Measurements from ENCODE around the gene CCSER1. TPM values are rescaled to one million over a fixed set of nuclear protein-coding genes. Genes with fewer than 3 reads are reported as not detected.

The CCSER1 gene
- total RNA-seq = not detected

- TF ChIP-seq CTCF (IDR thresholded peaks at IDR 0.05) = no peak
- Mint-ChIP-seq H3K4me3 (peak within 1 kb of the TSS; percentile 68), H3K9me3 (no peaks in the 10 kb centered on the region), H3K27me3 (peaks cover 42% of the 10 kb centered on the region), H3K27ac (no peak within 1 kb of the TSS), H3K4me1 (ENCODE audit: low read depth) (peaks cover 12% of the 10 kb centered on the region), H3K36me3 (ENCODE audit: low read depth) (no peaks in the 10 kb centered on the region)
- CTCF ChIA-PET = no interaction called here
- ATAC-seq = peak; percentile 80
- DNase-seq = peak; percentile 33
- intact Hi-C loops (cut with micrococcal nuclease) = no loop called here
- POLR2A ChIA-PET = no interaction called here
These were observed at the start of gene CCSER1 for GRCh38 chr4:90127223-90127705. Gene CCSER1 (plus strand): TSS chr4:90127394.

DNA sequence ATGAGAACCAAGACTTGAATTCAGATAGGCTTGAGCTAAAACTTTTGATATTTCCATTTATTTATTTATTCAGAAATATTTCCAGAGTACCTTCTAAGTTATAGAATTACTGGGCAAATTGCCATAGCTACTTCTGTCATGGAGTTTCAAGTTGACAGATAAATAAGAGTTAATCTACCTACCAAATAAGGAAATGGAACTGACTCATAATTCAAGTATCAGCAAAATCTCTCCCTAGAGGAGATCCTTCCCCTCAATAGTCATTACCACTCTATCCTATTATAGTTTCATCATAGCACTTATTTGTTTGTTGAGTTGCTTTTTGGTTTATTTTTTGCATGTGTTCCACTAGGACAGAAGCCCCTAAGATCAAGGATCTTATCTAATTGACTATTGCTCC is 48.8 kb upstream of the CCSER1 start:
- H3K27ac Mint-ChIP-seq = no peak overlapping the region
- H3K9me3 Mint-ChIP-seq = no peaks in the 10 kb centered on the region
- H3K36me3 Mint-ChIP-seq (ENCODE audit: low read depth) = no peaks in the 10 kb centered on the region
- intact Hi-C loops (cut with micrococcal nuclease) = no loop called here
- TF ChIP-seq CTCF (IDR thresholded peaks at IDR 0.05) = no peak
- H3K27me3 Mint-ChIP-seq = peaks cover 5% of the 10 kb centered on the region
- DNase-seq = no peak
- ChIA-PET CTCF (no interaction called here), POLR2A (no interaction called here)
- no peak for ATAC-seq
- H3K4me1 Mint-ChIP-seq (ENCODE audit: low read depth) = no peaks in the 10 kb centered on the region
- H3K4me3 Mint-ChIP-seq = no peak overlapping the region

DNA sequence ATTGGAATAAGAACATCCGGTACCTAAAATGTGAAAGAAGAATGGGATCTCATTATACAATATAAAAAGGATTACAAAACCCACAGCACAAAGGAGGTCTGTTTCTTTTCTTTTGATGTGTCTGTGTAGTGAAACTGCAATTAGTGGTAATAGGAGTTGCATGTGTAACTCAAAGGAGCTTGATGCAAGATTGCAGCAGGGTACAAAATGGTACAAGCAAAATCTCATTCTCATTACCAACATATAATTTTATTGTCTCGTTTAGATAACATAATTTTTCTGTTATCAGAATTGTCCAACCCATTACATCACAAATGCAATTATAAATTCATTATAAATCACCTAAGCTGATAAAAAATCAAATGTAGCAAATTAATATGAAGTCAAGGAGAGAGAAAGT is 47.1 kb upstream of the CCSER1 start:
- intact Hi-C loops (cut with micrococcal nuclease) = no loop called here
- ATAC-seq (no peak), DNase-seq (no peak)
- no peak overlapping the region for H3K4me3 Mint-ChIP-seq
- no peak overlapping the region for H3K27ac Mint-ChIP-seq
- no peak for TF ChIP-seq CTCF (IDR thresholded peaks at IDR 0.05)
- POLR2A ChIA-PET = no interaction called here
- H3K4me1 Mint-ChIP-seq (ENCODE audit: low read depth) = no peaks in the 10 kb centered on the region
- CTCF ChIA-PET = no interaction called here
- peaks cover 1% of the 10 kb centered on the region for H3K27me3 Mint-ChIP-seq
- H3K9me3 Mint-ChIP-seq = no peaks in the 10 kb centered on the region
- H3K36me3 Mint-ChIP-seq (ENCODE audit: low read depth) = no peaks in the 10 kb centered on the region

DNA sequence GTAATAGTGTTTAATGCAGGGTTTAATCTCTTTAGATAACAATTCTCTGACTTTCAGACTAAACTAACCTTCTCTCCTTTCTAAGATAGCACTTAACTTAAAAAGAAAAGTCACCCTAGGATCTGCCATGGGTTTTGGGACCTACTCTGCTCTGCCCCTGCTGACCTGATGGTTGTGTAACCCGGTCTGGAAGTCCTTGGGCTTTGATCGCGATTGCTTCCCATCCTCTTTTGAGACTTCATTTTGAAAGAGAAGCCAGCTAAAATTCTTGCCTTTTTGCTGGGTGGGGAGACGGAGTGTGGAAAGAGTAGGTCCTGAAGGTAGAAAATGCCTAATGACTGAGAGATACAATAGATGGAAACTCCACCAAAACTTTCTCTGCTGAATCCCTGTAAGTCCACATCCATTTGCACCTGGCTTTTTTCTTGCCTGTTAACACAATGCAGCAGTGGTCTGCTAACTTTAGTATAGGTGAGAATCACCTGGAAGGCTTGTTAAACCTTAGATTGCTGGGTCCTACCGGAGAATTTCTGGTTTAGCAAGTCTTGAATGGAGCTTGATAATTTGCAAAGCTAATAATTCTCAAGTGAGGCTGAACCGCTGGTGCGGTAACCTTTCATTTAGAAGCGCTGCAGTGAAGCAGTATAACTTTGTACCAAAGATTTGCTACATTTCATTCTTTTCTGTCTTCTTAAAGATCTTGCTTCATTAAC is 45.6 kb upstream of the CCSER1 start:
- no peaks in the 10 kb centered on the region for H3K9me3 Mint-ChIP-seq
- ATAC-seq = no peak
- no peak overlapping the region for H3K27ac Mint-ChIP-seq
- TF ChIP-seq CTCF (IDR thresholded peaks at IDR 0.05) = no peak
- no peaks in the 10 kb centered on the region for H3K4me1 Mint-ChIP-seq (ENCODE audit: low read depth)
- intact Hi-C loops (cut with micrococcal nuclease) = no loop called here
- DNase-seq = no peak
- no peaks in the 10 kb centered on the region for H3K27me3 Mint-ChIP-seq
- H3K4me3 Mint-ChIP-seq = no peak overlapping the region
- CTCF ChIA-PET = no interaction called here
- POLR2A ChIA-PET = no interaction called here
- H3K36me3 Mint-ChIP-seq (ENCODE audit: low read depth) = no peaks in the 10 kb centered on the region

DNA sequence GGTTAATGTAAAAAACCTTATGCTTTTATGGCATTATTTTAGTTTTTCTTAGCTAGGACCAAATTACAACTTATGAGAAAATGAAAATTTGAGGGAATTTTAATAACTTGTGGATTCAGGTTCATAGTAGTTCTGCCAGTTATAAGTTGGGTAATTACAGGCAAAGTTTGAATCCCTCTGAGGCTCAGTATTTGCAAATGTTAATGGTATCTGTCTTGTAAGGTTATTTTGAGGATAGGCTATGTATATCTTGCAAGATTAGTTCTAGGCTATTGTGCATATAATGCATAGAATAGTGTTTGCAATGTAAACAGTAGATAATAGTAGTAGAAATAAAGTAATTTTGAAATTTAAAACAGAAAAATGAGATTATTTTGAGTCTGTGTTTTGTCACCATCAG is 44.7 kb upstream of the CCSER1 start:
- intact Hi-C loops (cut with micrococcal nuclease) = no loop called here
- no peak for TF ChIP-seq CTCF (IDR thresholded peaks at IDR 0.05)
- ATAC-seq (no peak), DNase-seq (no peak)
- H3K4me3 Mint-ChIP-seq = no peak overlapping the region
- H3K9me3 Mint-ChIP-seq = no peaks in the 10 kb centered on the region
- H3K4me1 Mint-ChIP-seq (ENCODE audit: low read depth) = no peaks in the 10 kb centered on the region
- H3K36me3 Mint-ChIP-seq (ENCODE audit: low read depth) = no peaks in the 10 kb centered on the region
- no peaks in the 10 kb centered on the region for H3K27me3 Mint-ChIP-seq
- POLR2A ChIA-PET = no interaction called here
- CTCF ChIA-PET = no interaction called here
- H3K27ac Mint-ChIP-seq = no peak overlapping the region

Data from activated CD8-positive, alpha-beta T cell treated with anti-CD3 and anti-CD28 coated beads for 36 hours (primary cell).